ENCODE results near the gene ENO2.

The ENO2 gene

GRCh38 chr12:6963016-6963731 lies 48.8 kb downstream of the ENO2 start:
- DNase-seq (ENCODE audit: low read depth) = no peak
- no peak for TF ChIP-seq CTCF (conservative IDR thresholded peaks at IDR 0.05; ENCODE audit: low read depth, low read length)
- no peak overlapping the region for H3K4me3 ChIP-seq (ENCODE audit: low read depth, low read length)

- TF ChIP-seq CTCF (conservative IDR thresholded peaks at IDR 0.05; ENCODE audit: low read depth, low read length) = no peak
- no peak for DNase-seq (ENCODE audit: low read depth)
- no peak overlapping the region for H3K4me3 ChIP-seq (ENCODE audit: low read depth, low read length)
Measured at GRCh38 chr12:6963791-6964413, 49.5 kb downstream of the ENO2 start.

GRCh38 chr12:6964605-6965025 lies 50.2 kb downstream of the ENO2 start:
- H3K4me3 ChIP-seq (ENCODE audit: low read depth, low read length) = no peak overlapping the region
- no peak for DNase-seq (ENCODE audit: low read depth)
- no peak for TF ChIP-seq CTCF (conservative IDR thresholded peaks at IDR 0.05; ENCODE audit: low read depth, low read length)

GRCh38 chr12:6965026-6965661 lies 50.8 kb downstream of the ENO2 start:
- no peak overlapping the region for H3K4me3 ChIP-seq (ENCODE audit: low read depth, low read length)
- TF ChIP-seq CTCF (conservative IDR thresholded peaks at IDR 0.05; ENCODE audit: low read depth, low read length) = peak; percentile 94
- peak; percentile 95 for DNase-seq (ENCODE audit: low read depth)

- DNase-seq (ENCODE audit: low read depth) = peak; percentile 42
- H3K4me3 ChIP-seq (ENCODE audit: low read depth, low read length) = no peak overlapping the region
- TF ChIP-seq CTCF (conservative IDR thresholded peaks at IDR 0.05; ENCODE audit: low read depth, low read length) = no peak
Measured at GRCh38 chr12:6965714-6966113, 51.3 kb downstream of the ENO2 start.

- DNase-seq (ENCODE audit: low read depth) = peak; percentile 69
- no peak for TF ChIP-seq CTCF (conservative IDR thresholded peaks at IDR 0.05; ENCODE audit: low read depth, low read length)
- no peak overlapping the region for H3K4me3 ChIP-seq (ENCODE audit: low read depth, low read length)
Measured at GRCh38 chr12:6966351-6966750, 52.0 kb downstream of the ENO2 start.

Measured in choroid plexus epithelial cell (primary cell).